Esophagus squamous epithelium (tissue), 5 donors: Measurements from ENCODE around the gene APP. TPM values are rescaled to one million over a fixed set of nuclear protein-coding genes. Genes with fewer than 3 reads are reported as not detected.

Experiments used
- DNase-seq: peaks from one replicate; lab custom pipeline; 2025; lab: John Stamatoyannopoulos, UW
- H3K27ac ChIP-seq, 4 donors: fragments of 200-600 bp; sonication (generic); one replicate each; pipeline ENCODE4 v1.5.1; 2016 to 2019; ENCODE audit warnings: mild to moderate bottlenecking in 1 of 4
- H3K27me3 ChIP-seq, 4 donors: fragments of 200-600 bp; sonication (generic); 1 replicate in 3 of 4; 2 replicates in 1 of 4; pipeline versions ENCODE4 v1.5.1 to v1.6.0; 2017 to 2021; ENCODE audit warnings: antibody characterized with exemption in 1 of 4
- H3K36me3 ChIP-seq, 3 donors: fragments of 200-600 bp; sonication (generic); one replicate each; pipeline ENCODE4 v1.5.1; 2016 to 2019
- H3K4me1 ChIP-seq, 3 donors: fragments of 200-600 bp; sonication (generic); one replicate each; pipeline ENCODE4 v1.5.1; 2017 to 2019
- H3K4me3 ChIP-seq, 4 donors: fragments of 200-600 bp; sonication (generic); 1 replicate in 3 of 4; 2 replicates in 1 of 4; pipeline ENCODE4 v1.5.1; 2016 to 2019; ENCODE audit warnings: mild to moderate bottlenecking in 2 of 4, moderate library complexity in 1 of 4
- H3K9me3 ChIP-seq, 3 donors: fragments of 200-600 bp; sonication (generic); one replicate each; pipeline ENCODE4 v1.5.1; 2016 to 2019
- POLR2A ChIP-seq, 4 donors: fragments of 450-650 bp; IDR thresholded peaks; one replicate each; pipeline ENCODE4 v1.6.1; 2017; ENCODE audit warnings: antibody characterized with exemption in 4 of 4, mild to moderate bottlenecking in 4 of 4, moderate library complexity in 3 of 4
- WGBS, 2 donors: methylation state at CpG; one replicate each; pipeline ENCODE4 v1.1.5; 2018; 5-methylcytosine and 5-hydroxymethylcytosine counted together
- intact Hi-C: fragments of 100-400 bp; cut with DNase I; formaldehyde crosslinking; loops from one replicate; pipeline ENCODE4 v1.15.0; 2022
- total RNA-seq, 4 donors: library from RNA; depleted of rRNA; stranded (reverse); fragments of >200 nt; gene quantifications; one replicate each; pipeline ENCODE4 v1.1.0, GENCODE V29; 2016
- TF ChIP-seq, protein P1 (sequence below), 6 experiments: fragments of 450-650 bp in 4 of 6; fragments of 200-600 bp in 2 of 6; sonication (generic) in 2 of 6; IDR thresholded peaks; one replicate each; pipeline ENCODE4 v1.5.1; 2016 to 2019; ENCODE audit warnings: antibody characterized with exemption in 6 of 6, mild to moderate bottlenecking in 4 of 6, moderate library complexity in 4 of 6
- donor health status: DM: yes; HTN: yes; CAD: no.

The APP gene
- total RNA-seq, 4 donors from 2014 or later: 58.2 to 277 (median 183) TPM

DNA sequence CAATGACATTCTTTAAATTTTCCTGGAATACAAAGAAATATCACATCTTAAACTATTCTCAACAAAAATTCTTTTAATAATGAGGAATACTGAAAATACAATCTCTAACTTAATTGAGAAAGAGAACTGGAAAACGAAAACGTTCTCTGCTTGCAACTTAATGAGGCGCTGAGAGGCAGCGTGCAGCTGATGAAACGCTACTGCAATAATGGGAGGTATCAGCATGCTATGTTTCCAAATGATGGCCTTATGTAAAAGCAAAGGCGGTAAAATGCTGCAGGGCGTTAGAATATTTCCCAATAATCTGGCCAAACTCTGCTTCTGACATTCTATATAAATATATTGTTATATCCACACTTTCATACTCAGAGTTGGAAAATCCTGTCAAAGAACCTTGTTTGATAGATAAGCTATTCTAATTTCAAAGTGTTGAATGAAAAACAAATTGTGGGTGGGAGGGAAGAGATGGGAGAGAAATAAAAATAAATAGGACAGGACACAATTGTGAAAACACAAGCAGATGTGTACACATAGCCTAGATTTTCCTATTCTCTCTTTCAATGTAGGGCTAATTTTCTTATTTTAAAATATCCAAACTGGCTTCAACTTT is 70.9 kb downstream of the APP start:
- WGBS, 2 donors: 66 to 69% methylated on average over 7 of the region's 7 CpGs
- DNase-seq: no peak
- H3K36me3 ChIP-seq: peaks cover 0 to 9% (median 0%) of the 10 kb centered on the region in 3 donors

DNA sequence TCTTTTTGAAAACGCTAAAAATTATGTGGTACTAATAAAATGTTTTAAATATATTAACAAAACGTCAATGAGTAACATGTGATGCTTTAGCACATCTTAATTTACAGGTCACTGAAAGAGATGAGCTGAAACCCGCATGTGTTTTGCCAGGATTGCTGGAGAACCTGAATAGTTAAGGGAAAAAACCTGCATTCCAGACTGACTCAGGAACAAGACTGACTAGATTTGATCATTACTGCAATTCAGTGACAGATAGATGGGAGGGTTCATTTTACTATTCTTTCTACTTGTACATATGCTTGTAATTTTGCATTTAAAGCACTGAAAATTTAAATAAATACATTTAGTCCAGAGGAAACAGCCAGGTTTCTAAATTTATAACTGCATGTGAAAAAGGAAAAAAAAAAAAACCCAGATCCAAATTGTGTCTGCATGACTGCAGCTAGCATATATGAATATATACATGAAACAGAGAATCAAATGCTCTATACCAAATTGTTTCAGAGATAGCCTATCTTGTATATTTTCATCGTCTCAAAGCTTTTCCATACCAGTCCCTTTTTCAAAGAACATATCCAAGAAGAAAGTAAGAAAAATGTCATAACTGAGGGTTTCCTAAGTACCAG is 71.7 kb downstream of the APP start:
- TF ChIP-seq, protein P1, sequence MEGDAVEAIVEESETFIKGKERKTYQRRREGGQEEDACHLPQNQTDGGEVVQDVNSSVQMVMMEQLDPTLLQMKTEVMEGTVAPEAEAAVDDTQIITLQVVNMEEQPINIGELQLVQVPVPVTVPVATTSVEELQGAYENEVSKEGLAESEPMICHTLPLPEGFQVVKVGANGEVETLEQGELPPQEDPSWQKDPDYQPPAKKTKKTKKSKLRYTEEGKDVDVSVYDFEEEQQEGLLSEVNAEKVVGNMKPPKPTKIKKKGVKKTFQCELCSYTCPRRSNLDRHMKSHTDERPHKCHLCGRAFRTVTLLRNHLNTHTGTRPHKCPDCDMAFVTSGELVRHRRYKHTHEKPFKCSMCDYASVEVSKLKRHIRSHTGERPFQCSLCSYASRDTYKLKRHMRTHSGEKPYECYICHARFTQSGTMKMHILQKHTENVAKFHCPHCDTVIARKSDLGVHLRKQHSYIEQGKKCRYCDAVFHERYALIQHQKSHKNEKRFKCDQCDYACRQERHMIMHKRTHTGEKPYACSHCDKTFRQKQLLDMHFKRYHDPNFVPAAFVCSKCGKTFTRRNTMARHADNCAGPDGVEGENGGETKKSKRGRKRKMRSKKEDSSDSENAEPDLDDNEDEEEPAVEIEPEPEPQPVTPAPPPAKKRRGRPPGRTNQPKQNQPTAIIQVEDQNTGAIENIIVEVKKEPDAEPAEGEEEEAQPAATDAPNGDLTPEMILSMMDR (IDR thresholded peaks at IDR 0.05): no peak
- TF ChIP-seq POLR2A (IDR thresholded peaks at IDR 0.05): no peak
- DNase-seq: no peak
- no peaks in the 10 kb centered on the region for H3K9me3 ChIP-seq
- H3K4me1 ChIP-seq: peaks cover 0 to 39% (median 3%) of the 10 kb centered on the region in 3 donors
- H3K4me3 ChIP-seq: no peak overlapping the region
- WGBS, 2 donors: 36 to 54% methylated on average over 4 of the region's 4 CpGs
- peaks cover 0 to 5% (median 0%) of the 10 kb centered on the region in 3 donors for H3K36me3 ChIP-seq
- H3K27me3 ChIP-seq: no peaks in the 10 kb centered on the region
- no peak overlapping the region for H3K27ac ChIP-seq
- intact Hi-C loops: no loop called here

More for the DNA sequence above, 70.9 kb downstream of the APP start:
- Histone ChIP-seq H3K27ac (no peak overlapping the region), H3K4me1 (peaks cover 0 to 39% (median 3%) of the 10 kb centered on the region in 3 donors), H3K4me3 (no peak overlapping the region), H3K9me3 (no peaks in the 10 kb centered on the region), H3K27me3 (no peaks in the 10 kb centered on the region)
- intact Hi-C loops: no loop called here
- no peak for TF ChIP-seq POLR2A (IDR thresholded peaks at IDR 0.05)
- TF ChIP-seq, protein P1 (IDR thresholded peaks at IDR 0.05): no peak

DNA sequence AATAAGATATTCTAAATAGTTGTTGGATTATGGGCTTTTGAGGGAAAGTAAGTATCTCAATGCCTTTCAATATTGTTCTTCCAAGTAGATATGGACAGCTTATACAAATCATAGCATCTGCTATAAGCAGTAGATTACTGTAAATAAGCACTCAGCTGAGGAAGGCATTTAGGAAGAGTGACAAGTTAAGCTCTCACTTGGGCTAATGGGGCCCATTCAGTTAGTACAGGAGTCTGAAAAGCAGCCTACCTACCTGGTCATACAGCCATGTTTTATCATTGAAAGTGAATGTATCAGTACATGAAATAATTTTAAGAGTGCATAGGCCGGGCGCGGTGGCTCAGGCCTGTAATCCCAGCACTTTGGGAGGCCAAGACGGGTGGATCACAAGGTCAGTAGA is 73.1 kb downstream of the APP start:
- Histone ChIP-seq H3K27me3 (no peaks in the 10 kb centered on the region), H3K9me3 (no peaks in the 10 kb centered on the region), H3K36me3 (no peaks in the 10 kb centered on the region), H3K4me3 (no peak overlapping the region), H3K27ac (no peak overlapping the region), H3K4me1 (peaks cover 0 to 34% (median 3%) of the 10 kb centered on the region in 3 donors)
- no peak for DNase-seq
- TF ChIP-seq, protein P1 (IDR thresholded peaks at IDR 0.05): no peak
- no peak for TF ChIP-seq POLR2A (IDR thresholded peaks at IDR 0.05)
- intact Hi-C loops: no loop called here
- WGBS, 2 donors: 96 to 100% methylated on average over 3 to 4 of the region's 4 CpGs

DNA sequence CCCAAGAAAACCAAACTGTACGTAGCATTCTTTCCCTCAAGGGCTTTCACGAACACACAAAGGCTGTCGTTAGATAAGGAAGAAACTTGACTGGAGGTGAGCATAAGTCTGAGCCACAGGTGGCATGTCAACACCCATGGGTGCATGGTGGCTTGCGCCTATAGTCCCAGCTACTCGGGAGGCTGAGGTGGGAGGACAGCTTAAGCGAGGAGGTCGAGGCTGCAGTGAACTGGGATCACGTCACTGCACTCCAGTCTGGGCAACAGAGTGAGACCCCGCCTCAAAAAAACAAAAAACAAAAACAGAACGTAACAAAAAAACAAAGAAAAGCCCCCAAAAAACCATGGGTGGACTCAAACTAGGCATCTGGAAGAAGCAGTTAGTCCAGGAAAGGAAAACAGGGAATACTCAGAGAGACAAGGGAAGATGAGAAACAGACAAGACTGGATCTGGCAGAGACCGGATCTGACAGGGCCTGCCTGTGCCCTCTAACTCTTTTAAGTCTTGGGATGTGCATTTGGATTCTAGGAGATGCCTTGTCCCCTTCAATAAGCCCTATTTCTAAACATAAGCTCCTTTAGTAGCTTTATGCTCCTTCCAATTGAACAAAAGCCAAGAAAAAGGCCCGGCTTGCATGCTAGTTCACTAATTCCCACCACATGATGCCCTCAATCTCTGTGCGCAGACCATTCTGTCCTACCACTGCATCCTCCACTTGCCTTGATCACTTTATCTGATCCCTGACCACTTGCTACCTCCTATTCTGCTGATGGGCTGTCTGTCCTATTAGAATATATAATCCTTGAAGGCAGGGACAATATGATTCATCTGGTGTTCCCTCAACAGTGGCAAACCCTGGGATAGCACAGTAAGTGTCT is 73.8 kb downstream of the APP start:
- intact Hi-C loops: no loop called here
- H3K9me3 ChIP-seq: no peaks in the 10 kb centered on the region
- TF ChIP-seq, protein P1 (IDR thresholded peaks at IDR 0.05): no peak
- no peak for TF ChIP-seq POLR2A (IDR thresholded peaks at IDR 0.05)
- H3K4me3 ChIP-seq: no peak overlapping the region
- DNase-seq: no peak
- peaks cover 0 to 34% (median 3%) of the 10 kb centered on the region in 3 donors for H3K4me1 ChIP-seq
- no peaks in the 10 kb centered on the region for H3K36me3 ChIP-seq
- WGBS, 2 donors: 83 to 86% methylated on average over 11 to 13 of the region's 13 CpGs
- H3K27me3 ChIP-seq: no peaks in the 10 kb centered on the region
- no peak overlapping the region for H3K27ac ChIP-seq
